T47D (cell line): ENCODE results near the gene EVI5.
"Not testable (repeated sequence)": the region's sequence is repeated elsewhere in the genome, so short reads cannot be mapped to it uniquely, and the experiment has no call there.

ENCODE experiments used
- DNase-seq, 2 experiments: peaks; one replicate each; pipeline versions ENCODE4 v3.0.0 to v3.0.0-alpha.2; 2011 to 2012; ENCODE audit warnings: low read depth in 1 of 2, low spot score in 1 of 2
- JUND ChIP-seq: IDR thresholded peaks from 2 replicates; pipeline ENCODE4 v1.6.1; 2012; ENCODE audit warnings: low read depth
- in situ Hi-C: cut with HindIII; loops from 2 replicates; pipeline ENCODE4 v1.10.0; 2016; ENCODE audit warnings: low sequenced_read_pairs, low pct_unique_long_range_greater_than_20kb

Gene EVI5

GRCh38 chr1:92662048-92662447 lies 122.9 kb downstream of the EVI5 start:
- no peak for TF ChIP-seq JUND
- in situ Hi-C loops = no loop called here
- no peak for DNase-seq

DNA sequence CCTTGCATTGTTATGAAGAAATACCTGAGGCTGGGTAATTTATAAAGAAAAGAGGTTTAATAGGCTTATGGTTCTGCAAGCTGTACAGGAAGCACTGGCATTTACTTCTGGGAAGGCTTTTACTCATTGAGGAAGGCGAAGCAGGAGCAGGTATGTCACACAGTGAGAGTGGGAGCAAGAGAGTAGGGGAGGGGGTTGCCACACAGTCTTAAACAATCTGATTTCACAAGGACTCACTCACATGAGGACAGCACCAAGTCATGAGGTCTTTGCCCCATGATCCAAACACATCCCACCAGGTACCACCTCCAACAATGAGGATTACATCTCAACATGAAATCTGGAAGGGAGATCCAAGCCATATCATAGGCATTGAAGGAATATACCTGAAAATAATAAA lies 127.2 kb downstream of the EVI5 start:
- in situ Hi-C loops = no loop called here
- no peak for TF ChIP-seq JUND
- DNase-seq = no peak

DNA sequence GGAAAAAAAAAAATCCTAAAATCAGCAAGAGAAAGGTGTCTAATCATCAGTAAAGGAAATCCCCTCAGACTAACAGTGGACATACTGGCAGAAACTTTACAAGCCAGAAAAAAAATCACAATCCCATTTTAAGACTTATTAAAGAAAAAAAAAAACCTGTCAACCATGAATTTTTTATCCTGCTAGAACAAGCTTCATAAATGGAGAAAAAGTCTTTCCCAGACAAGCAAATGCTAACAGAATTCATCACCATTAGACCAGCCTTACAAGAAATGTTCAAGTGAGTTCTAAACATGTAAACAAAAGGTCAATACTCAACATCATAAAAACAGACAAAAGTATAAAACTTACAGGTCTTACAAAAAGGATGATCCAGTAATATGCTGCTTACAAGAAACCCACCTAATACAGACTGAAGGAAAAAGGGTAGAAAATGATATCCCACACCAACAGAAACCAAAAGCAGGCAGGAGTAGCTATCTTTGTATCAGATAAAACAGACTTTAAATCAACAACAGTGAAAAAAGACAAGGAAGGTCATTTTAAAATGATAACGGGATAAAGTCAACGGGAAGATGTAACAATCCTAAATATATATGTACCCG lies 129.6 kb downstream of the EVI5 start:
- DNase-seq = no peak
- no peak for TF ChIP-seq JUND
- in situ Hi-C loops = no loop called here

DNA sequence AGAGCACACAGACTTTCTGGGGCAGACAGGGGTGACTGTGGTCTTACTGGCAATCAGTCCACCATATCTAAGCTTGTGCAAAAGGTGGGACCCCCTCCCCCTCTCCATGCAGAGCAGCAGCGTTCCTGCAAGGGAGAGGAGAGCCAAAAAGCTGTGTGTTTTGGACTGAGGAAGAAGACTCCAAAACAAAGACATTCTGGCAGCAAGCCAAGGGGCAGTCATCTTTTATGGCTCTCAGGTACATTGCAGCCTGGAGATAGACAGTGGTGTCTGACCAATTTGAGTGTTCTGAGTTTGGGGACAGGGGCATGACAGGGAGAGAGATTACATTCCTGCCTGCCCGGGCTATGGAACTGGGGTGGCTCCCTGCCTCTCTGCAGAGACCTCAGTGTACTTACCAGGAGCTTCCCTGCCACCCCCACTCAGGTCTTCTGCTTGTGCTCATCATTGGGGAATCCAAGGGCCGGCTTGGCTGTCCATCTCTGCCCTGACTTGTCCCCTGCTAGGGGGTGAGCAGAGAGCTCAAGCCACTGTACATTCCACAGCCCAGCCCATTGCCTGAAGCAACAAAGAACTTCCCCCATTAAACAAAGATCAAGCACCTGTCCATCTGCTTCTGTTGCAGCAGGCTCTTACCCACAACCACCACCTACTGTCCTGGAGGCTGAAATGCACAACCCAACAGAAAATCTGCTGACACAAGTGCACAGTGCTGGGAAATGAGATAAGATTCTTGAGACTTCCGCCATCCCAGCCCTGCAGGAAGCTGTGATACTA lies 131.1 kb downstream of the EVI5 start:
- DNase-seq = peak in 1 of 2 experiments; percentile 3
- TF ChIP-seq JUND = no peak
- in situ Hi-C loops = no loop called here

DNA sequence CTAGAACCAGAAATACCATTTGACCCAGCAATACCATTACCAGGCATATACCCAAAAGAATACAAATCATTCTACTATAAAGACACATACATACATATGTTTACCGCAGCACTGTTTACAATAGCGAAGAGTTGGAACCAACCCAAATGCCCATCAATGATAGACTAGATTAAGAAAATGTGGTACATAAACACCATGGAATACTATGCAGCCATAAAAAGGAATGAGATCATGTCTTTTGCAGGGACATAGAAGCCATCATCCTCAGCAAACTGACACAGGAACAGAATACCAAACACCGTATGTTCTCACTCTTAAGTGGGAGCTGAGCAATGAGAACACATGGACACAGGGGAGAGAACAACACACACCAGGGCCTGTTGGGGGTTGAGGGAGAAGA lies 144.2 kb downstream of the EVI5 start:
- in situ Hi-C loops, DNase-seq: not testable (repeated sequence)

DNA sequence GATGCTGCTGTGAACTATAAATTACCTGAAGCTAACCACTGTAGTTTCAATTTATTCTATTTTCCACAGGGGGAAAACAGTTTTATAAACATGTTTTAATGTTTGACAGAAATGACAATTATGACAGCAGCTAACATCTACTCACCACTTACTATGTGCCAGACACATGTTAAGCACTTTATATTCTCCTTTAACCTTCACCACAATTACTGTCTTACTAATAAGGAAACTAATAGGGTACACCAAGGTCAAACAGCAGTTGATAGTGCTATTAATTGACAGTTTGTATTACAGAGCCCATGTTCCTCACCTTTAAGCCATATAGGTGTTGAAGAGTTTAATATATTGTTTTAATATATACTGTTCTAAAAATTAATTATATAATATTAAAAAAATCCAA lies 146.4 kb downstream of the EVI5 start:
- no peak for DNase-seq
- TF ChIP-seq JUND = no peak
- in situ Hi-C loops = no loop called here

- DNase-seq, in situ Hi-C loops: not testable (repeated sequence)
Measured at GRCh38 chr1:92635203-92635602, 149.7 kb downstream of the EVI5 start.

GRCh38 chr1:92623187-92623778 lies 161.6 kb downstream of the EVI5 start:
- TF ChIP-seq JUND = no peak
- in situ Hi-C loops = no loop called here
- DNase-seq = peak in 1 of 2 experiments; percentile 5

DNA sequence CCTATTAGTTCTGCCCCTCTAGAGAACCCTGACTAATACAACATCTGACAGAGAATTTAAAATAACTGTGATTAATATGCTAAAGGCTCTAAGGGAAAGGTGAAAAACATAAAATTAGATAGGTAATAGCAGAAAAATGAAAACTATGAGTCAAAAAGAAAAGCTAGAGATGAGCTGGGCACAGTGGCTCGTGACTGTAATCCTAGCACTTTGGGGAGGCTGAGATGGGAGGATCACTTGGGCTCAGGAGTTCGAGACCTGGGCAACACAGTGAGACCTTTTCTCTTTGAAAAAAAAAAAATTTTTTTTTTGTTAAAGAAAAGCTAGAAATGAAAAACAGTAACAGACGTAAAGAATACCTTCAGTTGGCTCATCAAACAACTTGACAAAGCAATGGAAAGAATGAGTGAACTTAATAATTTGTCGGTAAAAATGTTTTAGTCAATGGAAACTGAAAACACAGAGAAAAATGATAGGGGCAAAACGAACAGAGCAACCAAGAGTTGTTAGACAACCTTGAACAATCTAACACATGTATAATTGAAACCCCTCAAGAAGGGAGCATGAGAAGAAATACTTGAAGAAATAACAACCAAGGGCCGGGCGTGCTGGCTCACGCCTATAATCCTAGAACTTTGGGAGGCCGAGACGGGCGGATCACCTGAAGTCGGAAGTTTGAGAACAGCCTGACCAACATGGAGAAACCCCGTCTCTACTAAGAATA lies 165.3 kb downstream of the EVI5 start:
- no peak for TF ChIP-seq JUND
- in situ Hi-C loops = no loop called here
- DNase-seq = no peak

DNA sequence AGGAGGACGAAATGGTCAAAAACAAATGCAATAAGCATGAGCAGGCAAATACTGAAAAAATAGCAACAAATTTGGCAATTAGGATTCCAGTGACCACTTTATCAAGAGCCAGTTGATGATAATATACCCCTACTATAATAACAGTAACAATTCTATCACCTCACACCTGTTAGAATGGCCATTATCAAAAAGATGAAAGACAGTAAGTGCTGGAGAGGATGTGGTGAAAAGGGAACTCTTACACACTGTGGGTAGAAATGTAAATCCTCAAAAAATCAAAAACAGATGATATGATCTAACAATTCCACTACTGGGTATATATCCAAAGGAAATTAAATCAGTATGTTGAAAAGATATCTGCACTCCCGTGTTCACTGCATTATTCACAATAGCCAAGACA lies 183.9 kb downstream of the EVI5 start:
- in situ Hi-C loops = no loop called here
- no peak for DNase-seq
- no peak for TF ChIP-seq JUND

GRCh38 chr1:92599184-92599583 lies 185.7 kb downstream of the EVI5 start:
- no peak for TF ChIP-seq JUND
- in situ Hi-C loops = no loop called here
- peak in 1 of 2 experiments; percentile 28 for DNase-seq

DNA sequence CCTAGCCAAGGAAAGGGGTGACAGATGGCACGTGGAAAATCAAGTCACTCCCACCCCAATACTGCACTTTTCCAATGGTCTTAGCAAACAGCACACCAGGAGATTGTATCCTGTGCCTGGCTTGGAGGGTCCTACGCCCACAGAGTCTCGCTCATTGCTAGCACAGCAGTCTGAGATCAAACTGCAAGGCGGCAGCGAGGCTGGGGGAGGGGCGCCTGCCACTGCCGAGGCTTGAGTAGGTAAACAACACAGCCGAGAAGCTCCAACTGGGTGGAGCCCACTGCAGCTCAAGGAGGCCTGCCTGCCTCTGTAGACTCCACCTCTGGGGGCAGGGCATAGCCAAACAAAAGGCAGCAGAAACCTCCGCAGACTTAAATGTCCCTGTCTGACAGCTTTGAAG lies 195.5 kb downstream of the EVI5 start:
- DNase-seq, in situ Hi-C loops: not testable (repeated sequence)

DNA sequence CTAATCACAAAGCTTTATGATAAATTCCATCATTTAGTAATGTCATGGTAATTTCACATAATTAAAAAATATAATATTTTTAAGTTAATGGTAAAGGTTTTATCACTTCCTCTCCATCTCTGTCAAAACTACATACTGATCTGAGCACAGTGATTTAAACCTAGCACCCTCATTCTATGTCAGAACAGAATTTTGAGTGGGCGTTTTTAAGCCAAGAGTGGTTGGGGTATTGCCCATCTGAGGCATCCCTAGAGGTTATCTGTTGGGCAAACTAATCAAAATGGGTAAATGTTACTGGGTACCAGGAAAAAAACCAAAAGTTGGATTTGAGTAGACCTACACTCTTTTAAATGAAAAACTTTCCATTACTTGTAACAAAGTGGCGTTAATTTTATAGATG lies 197.5 kb downstream of the EVI5 start:
- TF ChIP-seq JUND = no peak
- no peak for DNase-seq
- in situ Hi-C loops = no loop called here
